ENCODE results near the gene DSE. TPM values are rescaled to one million over a fixed set of nuclear protein-coding genes. Genes with fewer than 3 reads are reported as not detected.

DSE gene
- total RNA-seq, 1 donor = 50.7 TPM

DNA sequence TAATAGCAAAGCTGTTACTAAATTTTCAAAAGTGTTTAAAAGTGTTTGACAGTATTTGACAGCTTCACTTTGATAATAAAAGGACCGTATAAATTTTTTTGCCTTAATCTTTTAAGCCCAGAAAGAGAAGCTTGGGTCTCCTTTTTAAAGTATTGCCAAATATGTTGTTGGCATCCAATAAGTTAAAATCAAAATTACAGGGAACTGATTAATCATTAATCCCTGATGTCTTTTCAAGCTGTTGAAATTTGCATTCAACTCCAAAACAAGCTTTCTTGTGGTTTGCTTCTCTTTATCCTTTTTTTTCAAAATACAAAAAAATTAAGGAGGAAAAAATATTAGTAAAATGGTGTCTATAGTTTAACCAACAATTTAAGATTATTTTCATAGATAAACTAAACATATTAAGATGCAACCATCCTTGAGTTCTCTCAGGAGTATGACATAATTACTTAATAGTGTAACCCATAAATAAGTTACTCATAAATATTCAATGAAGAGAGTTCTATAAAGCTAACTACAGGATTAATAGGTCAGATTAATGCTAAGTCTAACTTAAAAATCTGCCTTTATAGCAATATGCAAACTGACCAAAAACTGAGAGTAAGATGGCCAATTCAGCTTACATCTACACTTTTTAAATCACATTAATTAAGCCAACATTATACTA, 63.4 kb downstream of the DSE start:
- no peak for TF ChIP-seq CTCF (IDR thresholded peaks at IDR 0.05; ENCODE audit: insufficient read depth, low read length)
- no peak overlapping the region for H3K4me3 ChIP-seq (ENCODE audit: low read depth, low read length)
- no peak for DNase-seq (ENCODE audit: low read depth)

DNA sequence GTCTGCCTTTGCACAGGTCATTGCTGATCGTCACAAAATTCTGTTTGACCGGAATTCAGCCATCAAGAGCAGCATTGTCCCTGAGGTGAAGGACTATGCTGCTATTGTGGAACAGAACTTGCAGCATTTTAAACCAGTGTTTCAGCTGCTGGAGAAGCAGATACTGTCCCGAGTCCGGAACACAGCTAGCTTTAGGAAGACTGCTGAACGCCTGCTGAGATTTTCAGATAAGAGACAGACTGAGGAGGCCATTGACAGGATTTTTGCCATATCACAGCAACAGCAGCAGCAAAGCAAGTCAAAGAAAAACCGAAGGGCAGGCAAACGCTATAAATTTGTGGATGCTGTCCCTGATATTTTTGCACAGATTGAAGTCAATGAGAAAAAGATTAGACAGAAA, 65.8 kb downstream of the DSE start:
- no peak for DNase-seq (ENCODE audit: low read depth)
- no peak overlapping the region for H3K4me3 ChIP-seq (ENCODE audit: low read depth, low read length)
- no peak for TF ChIP-seq CTCF (IDR thresholded peaks at IDR 0.05; ENCODE audit: insufficient read depth, low read length)

DNA sequence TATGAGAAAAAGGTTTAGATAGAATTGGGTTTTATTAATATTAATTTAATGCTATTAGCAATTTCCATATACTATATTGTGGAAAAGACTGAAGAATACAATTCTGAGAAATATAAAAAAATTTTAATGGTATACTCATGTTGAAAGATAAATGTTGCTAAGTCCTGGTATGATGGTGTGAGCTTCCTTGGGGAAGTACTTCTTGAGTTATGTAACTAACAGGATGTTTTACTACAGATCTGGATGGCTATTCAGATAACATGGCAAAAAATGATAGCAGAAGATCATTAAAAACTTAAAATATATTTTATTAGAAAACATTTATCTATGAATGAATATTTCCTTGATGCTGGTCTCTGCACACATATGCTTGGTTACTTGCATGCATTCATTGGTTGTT, 66.9 kb downstream of the DSE start:
- H3K4me3 ChIP-seq (ENCODE audit: low read depth, low read length) = no peak overlapping the region
- DNase-seq (ENCODE audit: low read depth) = no peak
- TF ChIP-seq CTCF (IDR thresholded peaks at IDR 0.05; ENCODE audit: insufficient read depth, low read length) = no peak

- no peak for DNase-seq (ENCODE audit: low read depth)
- no peak overlapping the region for H3K4me3 ChIP-seq (ENCODE audit: low read depth, low read length)
- no peak for TF ChIP-seq CTCF (IDR thresholded peaks at IDR 0.05; ENCODE audit: insufficient read depth, low read length)
These were observed 68.1 kb downstream of the DSE start for GRCh38 chr6:116438590-116439448.

DNA sequence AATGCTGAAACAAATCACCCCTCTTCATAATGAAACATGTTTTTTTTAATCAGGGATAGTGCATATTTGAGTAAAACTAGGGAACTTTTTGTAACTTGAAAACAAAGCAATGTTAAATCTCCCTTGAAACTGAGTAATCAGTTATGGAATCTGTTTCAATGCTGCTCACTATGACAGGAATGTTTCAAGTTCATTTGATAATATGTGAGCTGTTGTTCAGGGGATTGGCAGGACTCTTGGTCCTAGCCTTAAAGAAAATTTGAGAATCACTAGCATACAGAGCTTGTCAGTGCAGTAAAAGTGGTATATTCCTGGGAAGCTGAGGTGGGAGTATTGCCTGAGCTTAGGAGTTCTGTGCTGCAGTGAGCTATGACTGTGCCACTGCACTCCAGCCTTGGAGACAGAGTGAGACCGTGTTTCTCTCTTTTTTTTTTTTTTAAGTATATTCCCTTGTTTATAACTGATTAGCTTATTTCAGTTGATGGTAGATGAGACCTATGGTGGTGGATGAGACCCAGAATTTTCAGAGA, 68.8 kb downstream of the DSE start:
- peak; percentile 46 for DNase-seq (ENCODE audit: low read depth)
- no peak for TF ChIP-seq CTCF (IDR thresholded peaks at IDR 0.05; ENCODE audit: insufficient read depth, low read length)
- H3K4me3 ChIP-seq (ENCODE audit: low read depth, low read length) = no peak overlapping the region

DNA sequence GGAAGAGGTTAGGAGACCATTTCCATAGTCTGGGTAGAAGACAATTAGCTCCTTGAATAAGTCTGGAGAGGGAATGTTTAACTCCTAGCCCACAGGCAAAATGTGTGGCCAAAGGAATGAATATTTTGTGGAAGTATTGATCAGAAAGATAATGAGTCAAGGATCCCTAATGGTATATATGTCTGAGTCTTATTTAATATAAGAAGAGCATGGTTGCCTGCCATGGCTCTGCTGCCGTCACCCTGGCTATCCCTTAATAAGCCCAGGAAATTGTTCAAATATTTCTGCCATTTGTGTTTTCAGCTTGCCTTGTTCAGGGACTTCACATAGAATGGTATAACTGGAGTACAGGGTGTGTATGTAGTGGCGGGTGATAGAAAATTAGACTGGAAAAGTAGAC, 72.4 kb downstream of the DSE start:
- no peak for TF ChIP-seq CTCF (IDR thresholded peaks at IDR 0.05; ENCODE audit: insufficient read depth, low read length)
- H3K4me3 ChIP-seq (ENCODE audit: low read depth, low read length) = no peak overlapping the region
- no peak for DNase-seq (ENCODE audit: low read depth)

Measured in fibroblast of the aortic adventitia (primary cell).